Neural cell (in vitro differentiated cells): ENCODE results near the gene PM20D2. TPM values are rescaled to one million over a fixed set of nuclear protein-coding genes. Genes with fewer than 3 reads are reported as not detected.

Source experiments
- H2AFZ ChIP-seq: fragments of 200-600, 300-800 bp; sonication (generic), shearing (Covaris generic); 2 replicates; pipeline ENCODE4 v1.6.0; 2014; ENCODE audit warnings: low read depth, mild to moderate bottlenecking, antibody characterized with exemption, low read length, moderate library complexity
- H3F3A ChIP-seq: fragments of 200-600 bp; shearing (Covaris generic); 2 replicates; pipeline ENCODE4 v1.6.1; 2016; ENCODE audit warnings: mild to moderate bottlenecking, moderate library complexity, mixed read lengths, antibody characterized with exemption, low read length; ENCODE audit not compliant: insufficient read depth, poor library complexity, severe bottlenecking
- H3K27ac ChIP-seq: fragments of 200-600, 300-800 bp; sonication (generic), shearing (Covaris generic); 2 replicates; pipeline ENCODE4 v1.5.1; 2014; ENCODE audit warnings: mild to moderate bottlenecking, low read length, moderate library complexity
- H3K27me3 ChIP-seq: fragments of 300-800, 200-600 bp; sonication (generic), shearing (Covaris generic); 2 replicates; pipeline ENCODE4 v1.6.0; 2014; ENCODE audit warnings: mild to moderate bottlenecking, low read depth, low read length, moderate library complexity; ENCODE audit not compliant: insufficient read depth
- H3K36me3 ChIP-seq: fragments of 300-800, 200-600 bp; sonication (generic), shearing (Covaris generic); 2 replicates; pipeline ENCODE4 v1.5.1; 2014; ENCODE audit warnings: mild to moderate bottlenecking, antibody characterized with exemption, low read length, moderate library complexity; ENCODE audit not compliant: insufficient read depth
- H3K4me2 ChIP-seq: fragments of 300-800, 200-600 bp; sonication (generic), shearing (Covaris generic); 2 replicates; pipeline ENCODE4 v1.6.0; 2014; ENCODE audit warnings: mild to moderate bottlenecking, low read length
- H3K4me3 ChIP-seq: fragments of 300-800, 200-600 bp; sonication (generic), shearing (Covaris generic); 2 replicates; pipeline ENCODE4 v1.5.1; 2014; ENCODE audit warnings: mild to moderate bottlenecking, low read length, moderate library complexity
- H3K79me2 ChIP-seq: fragments of 200-600 bp; shearing (Covaris generic); replicated peaks from 2 replicates; pipeline ENCODE4 v1.6.0; 2014; ENCODE audit warnings: mild to moderate bottlenecking, low read length, moderate library complexity; ENCODE audit not compliant: insufficient read depth
- H3K9ac ChIP-seq: fragments of 300-800, 200-600 bp; sonication (generic), shearing (Covaris generic); 2 replicates; pipeline ENCODE4 v1.6.1; 2016; ENCODE audit warnings: mild to moderate bottlenecking, low read length, mixed read lengths
- H3K9me2 ChIP-seq: fragments of 200-600 bp; shearing (Covaris generic); 2 replicates; pipeline ENCODE4 v1.6.1; 2016; ENCODE audit warnings: mild to moderate bottlenecking, low read length, mixed read lengths; ENCODE audit not compliant: insufficient read depth
- H3K9me3 ChIP-seq: fragments of 200-600, 300-800 bp; sonication (generic), shearing (Covaris generic); 2 replicates; pipeline ENCODE4 v1.6.1; 2016; ENCODE audit warnings: mild to moderate bottlenecking, mixed run types, low read length, moderate library complexity, mixed read lengths
- H4K20me1 ChIP-seq: fragments of 200-600 bp; shearing (Covaris generic); 2 replicates; pipeline ENCODE4 v1.6.1; 2016; ENCODE audit warnings: mild to moderate bottlenecking, mixed run types; ENCODE audit not compliant: insufficient read depth
- EP300 ChIP-seq: fragments of 450-650 bp; conservative IDR thresholded peaks from 2 replicates; pipeline ENCODE4 v1.6.1; 2014; ENCODE audit warnings: antibody characterized with exemption, mild to moderate bottlenecking, moderate library complexity; ENCODE audit not compliant: poor library complexity, severe bottlenecking
- EZH2 ChIP-seq: fragments of 200-600, 300-800 bp; shearing (Covaris generic), sonication (generic); IDR thresholded peaks from 2 replicates; pipeline ENCODE4 v1.6.1; 2014; ENCODE audit warnings: antibody characterized with exemption, low read length, borderline replicate concordance, mild to moderate bottlenecking; ENCODE audit not compliant: insufficient read depth, poor library complexity, severe bottlenecking
- MXI1 ChIP-seq: fragments of 450-650 bp; conservative IDR thresholded peaks from 2 replicates; pipeline ENCODE4 v1.6.1; 2014; ENCODE audit warnings: antibody characterized with exemption, mild to moderate bottlenecking; ENCODE audit not compliant: poor library complexity, severe bottlenecking
- POLR2AphosphoS5 ChIP-seq: IDR thresholded peaks from 2 replicates; pipeline ENCODE4 v1.6.1; 2012
- RAD21 ChIP-seq: fragments of 450-650 bp; conservative IDR thresholded peaks from 2 replicates; pipeline ENCODE4 v1.6.1; 2014; ENCODE audit warnings: antibody characterized with exemption, mild to moderate bottlenecking, moderate library complexity
- SMC3 ChIP-seq: fragments of 450-650 bp; conservative IDR thresholded peaks from 2 replicates; pipeline ENCODE4 v1.6.1; 2014; ENCODE audit warnings: antibody characterized with exemption, mild to moderate bottlenecking, moderate library complexity; ENCODE audit not compliant: poor library complexity
- TAF1 ChIP-seq: IDR thresholded peaks from 2 replicates; pipeline ENCODE4 v1.6.1; 2012; ENCODE audit warnings: low read depth
- polyA plus RNA-seq: library from polyadenylated mRNA; depleted of rRNA; stranded (reverse); fragments of >200 nt; gene quantifications from 2 replicates; pipeline ENCODE4 v1.2.3, GENCODE V29; 2014
- TF ChIP-seq, protein P1 (sequence below): fragments of 450-650 bp; IDR thresholded peaks from 2 replicates; pipeline ENCODE4 v1.5.1; 2014; ENCODE audit warnings: antibody characterized with exemption, mild to moderate bottlenecking, moderate library complexity; ENCODE audit not compliant: poor library complexity, severe bottlenecking
- TF ChIP-seq, protein P2 (sequence below): IDR thresholded peaks from 2 replicates; pipeline ENCODE4 v1.6.1; 2012; ENCODE audit warnings: borderline replicate concordance

PM20D2 gene
- polyA plus RNA-seq, 1 donor from 2014 or later, result 28.2 TPM

DNA sequence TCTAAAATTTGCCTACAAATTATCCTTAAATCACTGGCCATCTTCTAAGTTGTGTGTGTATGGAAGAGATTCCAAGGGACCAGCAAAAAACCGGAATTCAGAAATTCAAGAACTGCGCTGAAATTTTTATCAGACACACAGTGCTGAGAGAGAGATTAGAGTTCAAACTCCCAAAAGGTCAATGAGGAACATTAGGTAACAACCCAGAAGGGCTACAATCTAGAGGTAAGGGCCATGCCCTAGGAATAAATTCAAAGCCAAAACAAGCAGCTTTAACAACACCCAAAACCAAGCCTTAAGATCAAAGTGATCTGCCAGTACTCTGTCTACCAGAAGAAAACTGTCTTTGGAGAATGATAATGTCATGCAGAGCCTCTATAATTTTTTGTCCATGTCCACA lies 45.7 kb upstream of the PM20D2 start:
- no peak overlapping the region for H3K4me3 ChIP-seq
- no peak overlapping the region for H3K9ac ChIP-seq
- no peaks in the 10 kb centered on the region for H3K27me3 ChIP-seq
- H3K4me2 ChIP-seq, result no peak overlapping the region
- no peaks in the 10 kb centered on the region for H3K9me3 ChIP-seq
- no peaks in the 10 kb centered on the region for H4K20me1 ChIP-seq
- no peaks in the 10 kb centered on the region for H3K9me2 ChIP-seq
- H3K36me3 ChIP-seq, result peaks cover 4% of the 10 kb centered on the region
- TF ChIP-seq MXI1 (no peak), RAD21 (no peak), TAF1 (no peak), EP300 (no peak), SMC3 (no peak), POLR2AphosphoS5 (no peak), EZH2 (no peak)
- TF ChIP-seq, protein P1, sequence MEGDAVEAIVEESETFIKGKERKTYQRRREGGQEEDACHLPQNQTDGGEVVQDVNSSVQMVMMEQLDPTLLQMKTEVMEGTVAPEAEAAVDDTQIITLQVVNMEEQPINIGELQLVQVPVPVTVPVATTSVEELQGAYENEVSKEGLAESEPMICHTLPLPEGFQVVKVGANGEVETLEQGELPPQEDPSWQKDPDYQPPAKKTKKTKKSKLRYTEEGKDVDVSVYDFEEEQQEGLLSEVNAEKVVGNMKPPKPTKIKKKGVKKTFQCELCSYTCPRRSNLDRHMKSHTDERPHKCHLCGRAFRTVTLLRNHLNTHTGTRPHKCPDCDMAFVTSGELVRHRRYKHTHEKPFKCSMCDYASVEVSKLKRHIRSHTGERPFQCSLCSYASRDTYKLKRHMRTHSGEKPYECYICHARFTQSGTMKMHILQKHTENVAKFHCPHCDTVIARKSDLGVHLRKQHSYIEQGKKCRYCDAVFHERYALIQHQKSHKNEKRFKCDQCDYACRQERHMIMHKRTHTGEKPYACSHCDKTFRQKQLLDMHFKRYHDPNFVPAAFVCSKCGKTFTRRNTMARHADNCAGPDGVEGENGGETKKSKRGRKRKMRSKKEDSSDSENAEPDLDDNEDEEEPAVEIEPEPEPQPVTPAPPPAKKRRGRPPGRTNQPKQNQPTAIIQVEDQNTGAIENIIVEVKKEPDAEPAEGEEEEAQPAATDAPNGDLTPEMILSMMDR, result no peak
- TF ChIP-seq, protein P2, sequence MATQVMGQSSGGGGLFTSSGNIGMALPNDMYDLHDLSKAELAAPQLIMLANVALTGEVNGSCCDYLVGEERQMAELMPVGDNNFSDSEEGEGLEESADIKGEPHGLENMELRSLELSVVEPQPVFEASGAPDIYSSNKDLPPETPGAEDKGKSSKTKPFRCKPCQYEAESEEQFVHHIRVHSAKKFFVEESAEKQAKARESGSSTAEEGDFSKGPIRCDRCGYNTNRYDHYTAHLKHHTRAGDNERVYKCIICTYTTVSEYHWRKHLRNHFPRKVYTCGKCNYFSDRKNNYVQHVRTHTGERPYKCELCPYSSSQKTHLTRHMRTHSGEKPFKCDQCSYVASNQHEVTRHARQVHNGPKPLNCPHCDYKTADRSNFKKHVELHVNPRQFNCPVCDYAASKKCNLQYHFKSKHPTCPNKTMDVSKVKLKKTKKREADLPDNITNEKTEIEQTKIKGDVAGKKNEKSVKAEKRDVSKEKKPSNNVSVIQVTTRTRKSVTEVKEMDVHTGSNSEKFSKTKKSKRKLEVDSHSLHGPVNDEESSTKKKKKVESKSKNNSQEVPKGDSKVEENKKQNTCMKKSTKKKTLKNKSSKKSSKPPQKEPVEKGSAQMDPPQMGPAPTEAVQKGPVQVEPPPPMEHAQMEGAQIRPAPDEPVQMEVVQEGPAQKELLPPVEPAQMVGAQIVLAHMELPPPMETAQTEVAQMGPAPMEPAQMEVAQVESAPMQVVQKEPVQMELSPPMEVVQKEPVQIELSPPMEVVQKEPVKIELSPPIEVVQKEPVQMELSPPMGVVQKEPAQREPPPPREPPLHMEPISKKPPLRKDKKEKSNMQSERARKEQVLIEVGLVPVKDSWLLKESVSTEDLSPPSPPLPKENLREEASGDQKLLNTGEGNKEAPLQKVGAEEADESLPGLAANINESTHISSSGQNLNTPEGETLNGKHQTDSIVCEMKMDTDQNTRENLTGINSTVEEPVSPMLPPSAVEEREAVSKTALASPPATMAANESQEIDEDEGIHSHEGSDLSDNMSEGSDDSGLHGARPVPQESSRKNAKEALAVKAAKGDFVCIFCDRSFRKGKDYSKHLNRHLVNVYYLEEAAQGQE, result no peak
- H3K79me2 ChIP-seq, result no peaks in the 10 kb centered on the region
- no peaks in the 10 kb centered on the region for H3F3A ChIP-seq
- no peak overlapping the region for H3K27ac ChIP-seq
- no peak overlapping the region for H2AFZ ChIP-seq

DNA sequence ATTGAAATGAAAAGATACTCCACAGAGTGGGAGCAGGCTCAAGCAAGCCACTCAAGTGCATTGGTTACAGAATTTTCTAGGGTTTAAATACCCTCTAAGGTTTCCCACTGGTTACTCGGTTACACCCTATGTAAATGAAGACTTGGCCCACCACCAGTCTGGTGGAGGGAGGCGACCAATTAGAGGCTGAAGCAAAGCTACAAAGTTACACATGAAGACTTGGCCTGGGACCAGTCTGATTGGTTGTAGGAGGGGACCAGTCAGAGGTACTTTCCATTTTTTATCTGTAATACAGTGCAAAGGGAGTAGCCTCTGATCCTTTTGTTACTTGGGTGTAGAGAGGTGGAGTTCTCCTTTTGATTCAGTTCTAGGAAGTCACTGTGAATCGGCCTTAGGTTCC lies 35.6 kb upstream of the PM20D2 start:
- no peaks in the 10 kb centered on the region for H3K27me3 ChIP-seq
- no peak for TF ChIP-seq RAD21
- TF ChIP-seq TAF1, result no peak
- no peak for TF ChIP-seq SMC3
- TF ChIP-seq EZH2, result no peak
- TF ChIP-seq, protein P2, result no peak
- no peak for TF ChIP-seq POLR2AphosphoS5
- TF ChIP-seq, protein P1, result no peak
- no peak for TF ChIP-seq MXI1
- no peak for TF ChIP-seq EP300
- H3K4me2 ChIP-seq, result no peak overlapping the region
- no peak overlapping the region for H3K4me3 ChIP-seq
- H3K36me3 ChIP-seq, result peaks cover 4% of the 10 kb centered on the region
- peaks cover 31% of the 10 kb centered on the region for H3K79me2 ChIP-seq
- H2AFZ ChIP-seq, result no peak overlapping the region
- no peaks in the 10 kb centered on the region for H3K9me2 ChIP-seq
- H4K20me1 ChIP-seq, result no peaks in the 10 kb centered on the region
- H3K9ac ChIP-seq, result no peak overlapping the region
- no peaks in the 10 kb centered on the region for H3K9me3 ChIP-seq
- H3F3A ChIP-seq, result no peaks in the 10 kb centered on the region
- no peak overlapping the region for H3K27ac ChIP-seq
